Endothelial cell of umbilical vein (primary cell): ENCODE measurements around the gene SLC6A1. TPM values are rescaled to one million over a fixed set of nuclear protein-coding genes. Genes with fewer than 3 reads are reported as not detected.

ENCODE experiments used
- BruUV-seq: library from RNA; stranded (reverse); fragments of 400-500 nt; replicated peaks from 2 replicates; lab custom pipeline; 2021; lab: Mats Ljungman, UMichigan
- CTCF ChIA-PET: fragments of 300-600, 350-600 bp; sonication (Branson Sonifier 250); formaldehyde crosslinking; loops from one replicate; lab custom pipeline; 2021; ENCODE audit warnings: antibody characterized with exemption, inconsistent platforms; lab: Charles Lee
- POLR2A ChIA-PET: fragments of 300-600, 350-600 bp; sonication (Branson Sonifier 250); formaldehyde crosslinking; loops from one replicate; lab custom pipeline; 2021; ENCODE audit warnings: antibody characterized with exemption, inconsistent platforms; lab: Charles Lee
- DNase-seq: peaks from one replicate; pipeline ENCODE4 v3.0.0-alpha.2; 2011; ENCODE audit warnings: low read depth, low spot score
- FAIRE-seq: peaks from 2 replicates; lab custom pipeline; 2011; peaks lifted over from hg19 to GRCh38; lab: Jason Lieb, UNC
- H2AFZ ChIP-seq: 2 replicates; pipeline ENCODE4 v1.6.0; 2012; ENCODE audit warnings: low read depth, low read length, control low read depth, inconsistent platforms
- H3K27ac ChIP-seq: 2 replicates; pipeline ENCODE4 v1.5.1; 2011; ENCODE audit warnings: low read depth, mild to moderate bottlenecking, control low read depth, low read length, moderate library complexity; ENCODE audit not compliant: insufficient read depth
- H3K27me3 ChIP-seq, 2 experiments: 2 replicates each; pipeline versions ENCODE4 v1.6.0 to v1.6.1; 2011; ENCODE audit warnings: low read length in 2 of 2, mixed read lengths in 1 of 2; ENCODE audit not compliant: control insufficient read depth in 2 of 2, insufficient read depth in 2 of 2
- H3K36me3 ChIP-seq, 2 experiments: 2 replicates in 1 of 2; 3 replicates in 1 of 2; pipeline ENCODE4 v1.5.1; 2011; ENCODE audit warnings: low read length in 2 of 2, mild to moderate bottlenecking in 1 of 2, moderate library complexity in 1 of 2; ENCODE audit not compliant: control insufficient read depth in 2 of 2, insufficient read depth in 2 of 2; ENCODE audit errors: extremely low read depth in 1 of 2
- H3K4me1 ChIP-seq: 3 replicates; pipeline ENCODE4 v1.5.1; 2011; ENCODE audit warnings: mild to moderate bottlenecking, low read length; ENCODE audit not compliant: control insufficient read depth, insufficient read depth; ENCODE audit errors: extremely low read depth
- H3K4me2 ChIP-seq: 2 replicates; pipeline ENCODE4 v1.6.1; 2011; ENCODE audit warnings: low read length, control low read depth, mixed read lengths; ENCODE audit not compliant: insufficient read depth
- H3K4me3 ChIP-seq, 3 experiments: fragments of 200-600 bp in 1 of 3; sonication (generic), shearing (Covaris generic) in 1 of 3; replicated peaks in 1 of 3; 2 replicates each; pipeline ENCODE4 v1.5.1; 2011 to 2016; ENCODE audit warnings: control low read depth in 3 of 3, low read length in 3 of 3, mild to moderate bottlenecking in 2 of 3, inconsistent platforms in 1 of 3, low read depth in 1 of 3, moderate library complexity in 1 of 3; ENCODE audit not compliant: insufficient read depth in 1 of 3
- H3K79me2 ChIP-seq: 2 replicates; pipeline ENCODE4 v1.6.0; 2012; ENCODE audit warnings: low read length, inconsistent platforms; ENCODE audit not compliant: control insufficient read depth, insufficient read depth
- H3K9ac ChIP-seq: replicated peaks from 2 replicates; pipeline ENCODE3; 2011; ENCODE audit warnings: low read length, control low read depth; ENCODE audit not compliant: insufficient read depth; ENCODE audit errors: extremely low read depth
- H3K9me1 ChIP-seq: replicated peaks from 3 replicates; pipeline ENCODE4 v1.6.0; 2011; ENCODE audit warnings: mild to moderate bottlenecking, low read length; ENCODE audit not compliant: control insufficient read depth, insufficient read depth; ENCODE audit errors: extremely low read depth
- H3K9me3 ChIP-seq: replicated peaks from 2 replicates; pipeline ENCODE4 v1.5.1; 2012; ENCODE audit warnings: low read length, inconsistent platforms; ENCODE audit not compliant: control insufficient read depth, insufficient read depth
- H4K20me1 ChIP-seq: replicated peaks from 2 replicates; pipeline ENCODE3; 2011; ENCODE audit warnings: mild to moderate bottlenecking, low read length; ENCODE audit not compliant: control insufficient read depth, insufficient read depth; ENCODE audit errors: extremely low read depth
- EZH2 ChIP-seq: IDR thresholded peaks from 2 replicates; pipeline ENCODE4 v1.6.1; 2012; ENCODE audit warnings: borderline replicate concordance, low read depth, mild to moderate bottlenecking, moderate library complexity, low read length, inconsistent platforms; ENCODE audit not compliant: severe bottlenecking
- FOS ChIP-seq: IDR thresholded peaks from 2 replicates; pipeline ENCODE4 v1.6.1; 2011; ENCODE audit warnings: mild to moderate bottlenecking, low read length, moderate library complexity, borderline replicate concordance; ENCODE audit not compliant: insufficient read depth
- JUN ChIP-seq: IDR thresholded peaks from 2 replicates; pipeline ENCODE4 v1.6.1; 2011; ENCODE audit warnings: borderline replicate concordance, low read depth; ENCODE audit not compliant: insufficient read length, insufficient read depth
- MYC ChIP-seq: IDR thresholded peaks from one replicate; pipeline ENCODE4 v1.6.1; 2011; ENCODE audit warnings: mild to moderate bottlenecking, low read depth, low read length
- POLR2A ChIP-seq: IDR thresholded peaks from 2 replicates; pipeline ENCODE4 v1.6.1; 2012; ENCODE audit warnings: low read depth, mild to moderate bottlenecking, control low read depth, low read length
- POLR2AphosphoS5 ChIP-seq: IDR thresholded peaks from 2 replicates; pipeline ENCODE4 v1.6.1; 2012; ENCODE audit warnings: low read depth, mild to moderate bottlenecking, control low read depth, low read length, moderate library complexity; ENCODE audit not compliant: insufficient read depth
- dilution Hi-C: fragments of 300-500 bp; cut with MboI; formaldehyde crosslinking; loops from one replicate; pipeline ENCODE4 v1.15.0; 2019; ENCODE audit warnings: low sequenced_read_pairs; ENCODE audit not compliant: extremely low pct_ligation_motif_present
- intact Hi-C: fragments of 100-400 bp; cut with micrococcal nuclease; formaldehyde crosslinking; loops from one replicate; pipeline ENCODE4 v1.10.0; 2022
- polyA plus RNA-seq, 4 experiments: library from polyadenylated mRNA; depleted of rRNA in 3 of 4; stranded (reverse) in 3 of 4; unstranded in 1 of 4; fragments of >200 nt; gene quantifications; 2 replicates each; pipeline versions ENCODE4 v1.2.1 to v1.2.3, GENCODE V29; 2011 to 2012; ENCODE audit warnings: missing spikeins in 1 of 4
- total RNA-seq: library from RNA; stranded (reverse); gene quantifications from 2 replicates; pipeline ENCODE4 v1.2.3, GENCODE V29; 2021
- TF ChIP-seq, protein P1 (sequence below), 2 donors: IDR thresholded peaks; 1 replicate in 1 of 2; 2 replicates in 1 of 2; pipeline ENCODE4 v1.5.1; 2011; ENCODE audit warnings: low read length in 2 of 2, mild to moderate bottlenecking in 2 of 2, moderate library complexity in 2 of 2, control low read depth in 1 of 2, inconsistent platforms in 1 of 2, low read depth in 1 of 2; ENCODE audit not compliant: insufficient read depth in 1 of 2; ENCODE audit errors: extremely low read depth in 1 of 2
- TF ChIP-seq, protein P2 (sequence below): IDR thresholded peaks from 2 replicates; pipeline ENCODE4 v1.6.1; 2011; ENCODE audit not compliant: insufficient read depth, insufficient read length

The SLC6A1 gene
- total and polyA plus RNA-seq, 2 donors (not counting 3 experiments of a cell fraction or from before 2014, with no cell fraction given) = not detected

DNA sequence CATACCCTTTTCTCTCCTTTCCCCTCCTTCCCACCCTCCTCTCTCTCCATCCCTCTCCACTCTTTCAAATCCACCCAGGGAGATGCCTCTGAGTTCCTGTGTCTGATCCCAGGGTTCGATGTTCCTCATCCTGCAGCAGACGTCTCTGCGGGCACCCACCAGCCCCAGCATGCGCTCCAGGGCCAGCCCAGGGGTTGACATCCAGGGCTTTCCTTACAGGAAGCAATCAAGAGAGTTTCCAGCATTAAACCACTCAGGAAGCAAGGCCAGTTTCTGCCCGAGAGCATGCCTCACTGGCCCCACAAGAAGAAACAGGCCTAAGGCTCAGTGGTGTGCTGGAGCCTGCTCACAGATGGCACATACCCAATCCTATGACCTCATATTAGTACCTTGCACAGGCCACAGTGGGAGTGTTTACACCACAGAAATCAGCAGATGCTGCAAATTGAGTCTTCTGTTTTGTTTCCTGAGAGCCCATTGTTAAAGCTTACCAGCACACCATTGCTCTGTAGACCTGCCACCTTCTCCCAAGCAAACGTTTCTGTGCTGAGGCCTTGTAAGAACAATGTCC, 13.2 kb downstream of the SLC6A1 start:
- CTCF ChIA-PET = no interaction called here
- no peak for FAIRE-seq
- Histone ChIP-seq H3K4me3 (no peak overlapping the region), H3K9me1 (no peaks in the 10 kb centered on the region), H3K79me2 (no peaks in the 10 kb centered on the region), H3K27me3 (peaks cover 1 to 9% of the 10 kb centered on the region in 2 experiments), H3K36me3 (no peaks in the 10 kb centered on the region), H4K20me1 (no peaks in the 10 kb centered on the region), H2AFZ (no peak overlapping the region), H3K9me3 (no peaks in the 10 kb centered on the region), H3K4me2 (no peak overlapping the region), H3K9ac (no peak overlapping the region), H3K27ac (no peak overlapping the region), H3K4me1 (no peaks in the 10 kb centered on the region)
- POLR2A ChIA-PET = no interaction called here
- intact Hi-C loops = no loop called here
- TF ChIP-seq POLR2AphosphoS5 (no peak), EZH2 (no peak), FOS (no peak), POLR2A (no peak), JUN (no peak), MYC (no peak)
- TF ChIP-seq, protein P1, sequence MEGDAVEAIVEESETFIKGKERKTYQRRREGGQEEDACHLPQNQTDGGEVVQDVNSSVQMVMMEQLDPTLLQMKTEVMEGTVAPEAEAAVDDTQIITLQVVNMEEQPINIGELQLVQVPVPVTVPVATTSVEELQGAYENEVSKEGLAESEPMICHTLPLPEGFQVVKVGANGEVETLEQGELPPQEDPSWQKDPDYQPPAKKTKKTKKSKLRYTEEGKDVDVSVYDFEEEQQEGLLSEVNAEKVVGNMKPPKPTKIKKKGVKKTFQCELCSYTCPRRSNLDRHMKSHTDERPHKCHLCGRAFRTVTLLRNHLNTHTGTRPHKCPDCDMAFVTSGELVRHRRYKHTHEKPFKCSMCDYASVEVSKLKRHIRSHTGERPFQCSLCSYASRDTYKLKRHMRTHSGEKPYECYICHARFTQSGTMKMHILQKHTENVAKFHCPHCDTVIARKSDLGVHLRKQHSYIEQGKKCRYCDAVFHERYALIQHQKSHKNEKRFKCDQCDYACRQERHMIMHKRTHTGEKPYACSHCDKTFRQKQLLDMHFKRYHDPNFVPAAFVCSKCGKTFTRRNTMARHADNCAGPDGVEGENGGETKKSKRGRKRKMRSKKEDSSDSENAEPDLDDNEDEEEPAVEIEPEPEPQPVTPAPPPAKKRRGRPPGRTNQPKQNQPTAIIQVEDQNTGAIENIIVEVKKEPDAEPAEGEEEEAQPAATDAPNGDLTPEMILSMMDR (IDR thresholded peaks at IDR 0.05; ENCODE audit: extremely low read depth in 1 of 2, insufficient read depth in 1 of 2, low read depth in 1 of 2, low read length in 2 of 2) = no peak
- TF ChIP-seq, protein P2, sequence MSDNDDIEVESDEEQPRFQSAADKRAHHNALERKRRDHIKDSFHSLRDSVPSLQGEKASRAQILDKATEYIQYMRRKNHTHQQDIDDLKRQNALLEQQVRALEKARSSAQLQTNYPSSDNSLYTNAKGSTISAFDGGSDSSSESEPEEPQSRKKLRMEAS = no peak
- BruUV-seq = no TSS peak
- DNase-seq = no peak
- dilution Hi-C loops = no loop called here
